GM21367 (cell line): Measurements from ENCODE around the gene S100A7.

ENCODE experiments used
- ATAC-seq: cut with Tn5 transposase; IDR thresholded peaks from one replicate; pipeline ENCODE4 v1.9.1; 2021; ENCODE audit not compliant: unreplicated experiment

The S100A7 gene

DNA sequence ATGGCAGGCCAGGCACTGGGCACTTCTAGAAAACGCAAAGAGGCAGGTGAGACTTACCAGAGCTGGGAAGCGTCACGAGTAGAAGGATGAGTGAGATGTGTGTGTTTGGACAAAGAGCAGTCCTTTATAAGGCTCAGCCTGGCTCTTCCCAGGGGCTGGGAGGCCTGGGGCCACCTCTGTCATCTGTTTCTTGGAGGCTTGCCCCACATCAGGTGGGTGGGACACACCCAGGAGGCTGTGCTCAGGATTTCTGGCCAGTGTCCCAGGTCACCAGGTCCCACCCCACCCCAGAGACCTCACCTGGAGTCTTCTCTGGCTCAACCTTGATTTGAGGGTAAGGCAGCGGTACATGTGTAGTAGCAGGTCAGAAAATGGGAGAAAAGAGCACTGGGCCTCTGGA, at the start of gene S100A7:
Gene S100A7, minus strand, starts transcription at position 101 of the 400 bp plus-strand sequence. CDS start 1,638 bp downstream, outside the sequence.
- no peak for ATAC-seq

- ATAC-seq, result no peak
Observed at GRCh38 chr1:153509729-153510354, 49.4 kb upstream of the S100A7 start.

- no peak for ATAC-seq
Observed at GRCh38 chr1:153509036-153509435, 48.6 kb upstream of the S100A7 start.

DNA sequence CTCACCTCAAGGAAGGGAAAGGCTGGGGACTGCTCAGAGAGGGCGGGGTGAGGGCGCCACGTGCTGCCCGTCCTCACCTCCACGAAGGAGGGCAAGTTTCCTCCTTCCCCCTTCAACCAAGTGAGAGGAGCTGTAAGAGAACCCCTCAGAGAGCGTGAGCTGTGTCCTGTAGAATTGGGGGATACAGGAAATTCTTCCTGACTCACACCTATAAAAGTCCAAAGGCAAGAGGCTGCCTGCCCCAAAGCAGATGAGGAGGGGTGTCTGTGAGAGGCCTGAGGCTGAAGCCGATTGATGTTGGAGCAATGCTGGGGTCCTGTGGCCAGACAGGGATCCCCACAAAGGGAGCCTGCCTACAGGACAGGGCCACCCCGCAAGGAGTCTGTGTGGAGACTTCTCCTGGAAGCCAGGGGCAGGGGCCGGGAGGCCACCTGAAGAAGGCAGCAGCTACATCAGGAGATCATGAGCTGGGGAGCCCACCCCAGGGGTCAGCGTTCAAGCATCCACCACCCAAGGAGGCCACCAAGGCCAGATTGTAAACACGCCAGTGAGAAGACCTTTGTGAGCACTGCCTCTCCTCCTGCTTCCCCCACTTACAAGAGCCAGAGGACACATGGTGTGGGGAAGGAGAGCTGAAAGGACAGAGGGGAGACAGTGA, 47.6 kb upstream of the S100A7 start:
- no peak for ATAC-seq

DNA sequence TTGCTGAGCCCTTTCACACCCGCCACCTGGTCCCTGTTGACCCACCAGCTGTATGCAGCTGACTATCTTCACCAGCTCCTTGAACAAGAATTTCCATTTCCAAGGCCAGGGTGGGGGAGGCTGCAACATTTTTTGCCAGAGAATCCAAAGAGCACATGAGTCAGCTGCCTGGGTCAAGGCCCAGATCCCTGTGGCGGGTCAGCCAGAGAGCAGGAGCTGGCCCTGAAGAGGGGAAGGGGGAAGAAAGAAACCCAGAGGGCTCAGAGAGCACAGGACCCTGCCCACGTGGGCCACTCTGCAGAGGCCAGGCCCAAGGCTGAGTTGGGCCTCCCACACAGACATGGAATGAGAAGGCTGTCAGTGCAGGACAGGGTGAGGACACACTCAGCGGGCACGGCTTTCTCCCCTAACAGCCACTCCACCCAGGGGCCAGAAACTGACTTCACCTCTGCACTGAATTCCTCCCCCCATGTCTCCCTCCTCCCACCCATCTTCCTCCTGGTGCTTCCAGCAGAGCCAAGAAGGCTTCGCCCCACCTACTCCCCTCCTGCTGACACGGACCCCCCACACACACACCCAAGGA, 46.5 kb upstream of the S100A7 start:
- no peak for ATAC-seq

GRCh38 chr1:153506386-153506785, 45.9 kb upstream of the S100A7 start:
- ATAC-seq, result no peak

GRCh38 chr1:153505576-153505975, 45.1 kb upstream of the S100A7 start:
- no peak for ATAC-seq

DNA sequence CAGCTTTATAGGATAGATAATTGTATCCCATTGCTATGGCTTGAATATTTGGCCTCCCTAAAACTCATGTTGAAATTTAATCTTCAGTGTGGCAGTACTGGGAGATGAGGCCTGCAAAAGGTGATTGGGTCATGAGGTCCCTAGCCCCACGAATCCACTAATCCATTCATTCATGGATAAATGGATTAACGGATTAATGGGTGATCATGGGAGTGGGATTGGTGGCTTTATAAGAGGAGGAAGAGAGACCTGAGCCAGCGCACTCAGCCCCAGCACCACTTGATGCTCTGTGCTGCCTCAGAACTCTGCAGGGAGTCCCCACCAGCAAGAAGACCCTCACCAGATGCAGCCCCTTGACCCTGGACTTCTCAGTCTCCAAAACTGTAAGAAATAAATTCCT, 43.3 kb upstream of the S100A7 start:
- ATAC-seq, result no peak

DNA sequence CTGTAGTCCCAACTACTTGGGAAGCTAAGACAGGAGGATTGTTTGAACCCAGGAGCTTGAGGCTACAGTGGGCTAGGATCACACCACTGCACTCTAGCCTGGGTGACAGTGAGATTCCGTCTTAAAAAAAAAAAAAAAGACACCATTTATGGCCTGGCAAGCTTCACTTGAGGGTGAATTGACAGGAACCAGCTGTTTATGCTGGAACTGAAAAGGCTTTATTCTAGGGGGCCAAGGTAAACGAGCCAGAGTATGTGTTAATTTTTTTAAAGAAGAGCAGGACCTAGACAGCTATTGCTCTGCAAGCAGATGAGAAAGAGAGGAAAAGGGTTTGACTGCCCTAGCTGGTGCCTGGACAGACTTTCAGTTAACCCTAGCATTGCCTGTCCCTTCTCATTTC, 38.3 kb upstream of the S100A7 start:
- no peak for ATAC-seq

GRCh38 chr1:153495536-153495935, 35.1 kb upstream of the S100A7 start:
- ATAC-seq, result no peak

DNA sequence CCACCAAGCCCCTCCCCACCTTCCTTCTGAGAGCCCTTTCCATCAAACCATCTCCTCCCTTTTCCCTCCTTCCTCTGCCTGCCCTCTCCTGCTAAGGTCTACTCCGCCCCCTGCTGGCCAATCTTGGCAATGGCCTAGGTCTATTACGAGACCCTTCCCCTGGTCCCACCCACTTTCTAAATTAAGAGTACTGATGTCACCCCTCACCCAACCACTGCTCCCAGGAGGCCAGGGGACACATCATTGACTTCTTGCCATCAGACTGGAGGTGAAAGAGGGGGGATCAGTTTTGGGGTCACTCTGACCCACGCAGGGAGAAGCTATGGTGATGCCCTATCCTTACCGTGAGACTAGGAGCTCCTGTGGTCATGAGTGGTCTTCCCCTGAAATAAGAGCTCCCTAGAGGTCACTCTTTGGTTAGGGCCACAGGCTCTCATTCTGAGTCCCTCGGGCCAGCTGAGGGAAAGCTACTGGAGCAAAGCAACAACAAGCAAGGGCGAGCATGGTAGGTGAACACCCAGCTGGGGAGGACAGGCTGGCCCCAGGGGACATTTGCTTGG, 34.6 kb upstream of the S100A7 start:
- no peak for ATAC-seq

- no peak for ATAC-seq
Observed at GRCh38 chr1:153493343-153493960, 33.0 kb upstream of the S100A7 start.

DNA sequence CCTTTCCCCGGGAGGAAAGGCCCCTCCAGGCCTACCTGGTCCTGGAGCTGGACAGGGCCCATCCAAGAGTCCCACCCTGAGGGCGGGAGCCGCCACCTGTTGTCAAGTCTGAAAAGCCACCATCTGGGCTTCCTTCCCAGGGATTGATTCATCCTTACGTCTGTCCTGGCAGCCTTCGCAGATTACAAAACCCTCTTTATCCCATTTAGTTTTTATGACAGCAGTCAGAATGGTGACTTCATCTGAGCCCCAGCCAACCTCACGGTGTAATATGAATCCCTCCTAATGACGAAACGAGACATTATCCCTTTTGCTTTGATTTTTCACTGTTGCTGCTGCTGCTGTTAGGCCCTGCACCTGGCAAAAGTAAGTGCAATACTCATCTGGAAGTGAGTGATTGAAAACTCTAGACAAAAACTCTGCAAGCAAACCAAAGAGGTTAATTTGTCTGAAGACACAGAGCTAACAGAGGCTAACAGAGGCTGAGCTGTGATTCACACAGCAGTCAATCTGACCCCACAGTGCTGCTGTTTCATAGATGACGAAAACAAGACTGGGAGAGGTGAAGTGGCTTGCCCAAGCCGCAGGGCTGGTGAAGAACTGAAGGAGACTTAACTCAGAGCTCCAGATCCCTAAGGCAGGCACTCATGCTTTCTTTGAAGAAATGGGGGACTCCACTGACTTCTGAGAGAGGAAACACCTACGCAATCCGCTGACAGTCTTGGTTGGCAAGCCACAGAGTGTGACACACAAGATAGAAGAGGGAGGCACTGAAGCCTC, 30.0 kb upstream of the S100A7 start:
- ATAC-seq, result no peak

DNA sequence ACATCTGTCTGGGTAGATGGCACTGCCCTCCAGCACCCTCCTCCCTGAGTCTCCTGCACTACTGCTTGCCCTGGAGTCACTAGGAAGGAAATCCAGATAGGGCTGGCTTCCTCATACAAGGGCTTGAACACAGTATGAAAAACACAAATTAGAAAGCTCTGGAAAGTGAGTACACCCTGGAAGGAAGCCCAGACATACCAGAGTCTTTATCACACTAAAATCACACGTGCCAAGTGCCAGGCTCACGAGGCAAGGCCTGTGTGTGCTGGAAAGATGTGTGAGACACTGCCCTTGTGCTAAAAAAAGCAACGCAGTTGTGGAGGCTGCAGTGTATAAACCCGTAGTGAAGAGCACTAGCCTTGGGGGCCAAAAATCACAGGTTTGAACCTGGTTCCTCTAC, 28.3 kb upstream of the S100A7 start:
- ATAC-seq, result no peak

GRCh38 chr1:153487707-153488106, 27.3 kb upstream of the S100A7 start:
- ATAC-seq, result no peak

DNA sequence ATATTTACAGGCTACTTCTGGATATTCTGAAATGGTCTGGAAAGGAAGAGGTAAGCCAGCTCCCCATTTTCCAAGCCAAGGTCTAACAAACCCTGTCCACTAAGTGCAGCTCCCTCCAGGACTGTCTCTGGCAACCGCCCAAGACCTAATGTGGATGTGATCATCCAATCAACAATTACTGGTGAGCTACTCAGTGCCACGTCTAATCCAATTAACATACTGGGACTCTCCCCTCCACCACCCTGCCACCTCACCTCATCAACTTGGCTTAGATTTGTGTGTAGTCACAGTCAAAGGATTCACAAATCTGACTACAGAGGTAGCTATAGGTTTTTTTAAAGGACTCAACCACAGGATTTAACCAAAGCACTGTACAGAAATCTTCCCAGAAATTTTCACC, 25.4 kb upstream of the S100A7 start:
- no peak for ATAC-seq

DNA sequence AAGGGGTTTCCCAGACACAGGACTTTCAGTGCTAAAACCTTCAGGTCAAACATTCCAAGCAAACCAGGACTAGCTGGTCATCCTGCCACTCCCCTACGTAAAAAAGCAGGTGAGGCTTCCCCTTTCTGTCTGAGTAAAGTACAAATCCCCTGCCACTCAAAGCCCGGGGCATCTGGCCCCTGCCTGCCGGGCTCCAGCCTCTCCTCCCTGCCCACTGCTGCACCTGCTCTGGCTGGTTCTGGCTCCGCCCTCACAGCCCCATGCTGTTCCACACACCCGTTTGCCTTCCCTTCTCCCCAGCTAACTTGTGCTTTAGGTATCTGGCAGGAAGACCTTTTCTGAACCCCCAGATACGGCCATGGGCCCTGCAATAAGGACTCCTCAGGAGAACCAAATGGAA, 23.3 kb upstream of the S100A7 start:
- ATAC-seq, result no peak

- no peak for ATAC-seq
Observed at GRCh38 chr1:153481124-153481523, 20.7 kb upstream of the S100A7 start.

DNA sequence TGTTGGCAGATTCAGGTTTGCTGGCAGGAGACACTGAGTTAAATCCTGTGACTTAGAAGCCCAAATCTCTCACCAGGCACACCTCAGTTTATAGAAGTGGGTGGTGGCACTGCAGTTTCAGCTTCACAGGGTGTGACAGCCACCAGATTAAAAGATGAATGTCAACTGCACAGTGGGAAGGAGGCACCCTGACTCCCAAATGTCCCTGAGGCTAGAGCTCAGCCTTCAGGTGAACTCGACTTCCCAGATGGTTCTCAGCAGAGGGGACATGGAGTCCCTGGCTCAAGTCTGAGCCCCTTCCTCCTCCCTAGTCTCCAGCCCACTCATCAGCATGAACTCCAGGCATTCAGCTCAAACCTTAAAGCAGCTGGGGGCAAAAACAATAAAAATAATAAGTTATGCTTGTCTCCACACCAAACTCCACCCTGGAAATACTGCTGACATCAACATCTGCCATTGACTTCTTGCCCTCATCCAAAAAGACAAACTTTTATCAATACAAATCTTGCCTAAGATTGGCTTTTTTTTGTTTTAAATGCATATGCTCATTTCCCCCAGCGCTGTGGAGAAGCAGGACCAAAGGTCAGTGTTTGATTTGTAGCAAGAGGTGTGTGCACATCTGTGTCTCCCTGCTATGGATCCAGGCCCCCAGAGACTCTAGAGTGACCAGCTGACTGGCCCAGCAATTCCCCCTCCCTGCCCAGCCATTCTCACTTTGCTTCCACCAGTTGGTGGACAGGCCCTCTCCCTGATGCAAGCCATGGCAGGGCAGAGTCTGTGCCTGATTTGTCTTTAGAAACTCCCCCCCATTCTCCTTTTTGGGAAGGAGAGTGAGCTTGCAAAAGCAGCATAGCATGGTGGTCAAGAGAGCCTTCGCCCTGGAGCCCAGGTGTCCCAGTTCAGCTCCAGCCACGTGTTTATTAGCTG, 18.5 kb upstream of the S100A7 start:
- no peak for ATAC-seq
